IMR-90 (cell line): Measurements from ENCODE around the gene CD274. TPM values are rescaled to one million over a fixed set of nuclear protein-coding genes. Genes with fewer than 3 reads are reported as not detected.

Experiments
- ATAC-seq: fragments of 200-7000 bp; cut with Tn5 transposase; 2 replicates; pipeline ENCODE4 v1.9.1; 2020; ENCODE audit warnings: low read depth, mild to moderate bottlenecking, moderate library complexity
- BruUV-seq: library from RNA; stranded (reverse); fragments of 400-500 nt; replicated peaks from 2 replicates; lab custom pipeline; 2021; lab: Mats Ljungman, UMichigan
- CTCF ChIA-PET: fragments of 300-600 bp; formaldehyde crosslinking; extraction: SDS; loops from one replicate; lab custom pipeline; 2021; ENCODE audit warnings: antibody characterized with exemption; lab: Yijun Ruan, JAX
- POLR2A ChIA-PET: fragments of 300-600 bp; sonication (Branson Sonifier 250); formaldehyde crosslinking; loops from one replicate; lab custom pipeline; 2022; ENCODE audit warnings: antibody characterized with exemption; ENCODE audit not compliant: unreplicated experiment; lab: Charles Lee
- DNase-seq: peaks from one replicate; pipeline ENCODE4 v3.0.0; 2013
- H2AFZ ChIP-seq: replicated peaks from 2 replicates; pipeline ENCODE3; 2013; ENCODE audit warnings: low read length, mild to moderate bottlenecking; ENCODE audit not compliant: poor library complexity
- H2AK5ac ChIP-seq: 2 replicates; pipeline ENCODE4 v1.6.1; 2013; ENCODE audit warnings: low read depth, low read length, inconsistent platforms
- H2AK9ac ChIP-seq: replicated peaks from 2 replicates; pipeline ENCODE3; 2013; ENCODE audit warnings: mild to moderate bottlenecking, low read depth, low read length, moderate library complexity; ENCODE audit not compliant: poor library complexity
- H2BK120ac ChIP-seq: 2 replicates; pipeline ENCODE4 v1.6.1; 2013; ENCODE audit warnings: low read depth, low read length, inconsistent platforms
- H2BK15ac ChIP-seq: 3 replicates; pipeline ENCODE4 v1.6.1; 2013; ENCODE audit warnings: low read depth, low read length, inconsistent platforms
- H2BK20ac ChIP-seq: 2 replicates; pipeline ENCODE4 v1.6.1; 2013; ENCODE audit warnings: low read depth, mild to moderate bottlenecking, inconsistent platforms, low read length, moderate library complexity
- H2BK5ac ChIP-seq: 2 replicates; pipeline ENCODE4 v1.6.1; 2013; ENCODE audit warnings: mild to moderate bottlenecking, low read depth, low read length, inconsistent platforms; ENCODE audit not compliant: poor library complexity, severe bottlenecking
- H3K14ac ChIP-seq: replicated peaks from 2 replicates; pipeline ENCODE4 v1.6.1; 2013; ENCODE audit warnings: low read depth, low read length, inconsistent platforms
- H3K18ac ChIP-seq: 2 replicates; pipeline ENCODE4 v1.6.1; 2013; ENCODE audit warnings: low read depth, low read length, control low read depth
- H3K23ac ChIP-seq: 2 replicates; pipeline ENCODE4 v1.6.1; 2013; ENCODE audit warnings: low read depth, low read length, inconsistent platforms
- H3K27ac ChIP-seq: 2 replicates; pipeline ENCODE4 v1.5.1; 2013; ENCODE audit warnings: mild to moderate bottlenecking, control low read depth, low read length; ENCODE audit not compliant: insufficient read depth
- H3K27me3 ChIP-seq: 2 replicates; pipeline ENCODE4 v1.6.1; 2013; ENCODE audit warnings: low read length; ENCODE audit not compliant: control insufficient read depth, insufficient read depth
- H3K36me3 ChIP-seq: 2 replicates; pipeline ENCODE4 v1.6.1; 2013; ENCODE audit warnings: low read length, mixed read lengths; ENCODE audit not compliant: control insufficient read depth, insufficient read depth
- H3K4ac ChIP-seq: 2 replicates; pipeline ENCODE4 v1.6.1; 2013; ENCODE audit warnings: low read depth, low read length, inconsistent platforms
- H3K4me1 ChIP-seq: 2 replicates; pipeline ENCODE4 v1.6.1; 2013; ENCODE audit warnings: low read length, mixed read lengths; ENCODE audit not compliant: control insufficient read depth, insufficient read depth
- H3K4me2 ChIP-seq: 2 replicates; pipeline ENCODE4 v1.6.1; 2013; ENCODE audit warnings: low read depth, mild to moderate bottlenecking, control low read depth, low read length, moderate library complexity
- H3K4me3 ChIP-seq: 2 replicates; pipeline ENCODE4 v1.5.1; 2013; ENCODE audit warnings: low read depth, mild to moderate bottlenecking, control low read depth, low read length, moderate library complexity; ENCODE audit not compliant: insufficient read depth
- H3K56ac ChIP-seq: 2 replicates; pipeline ENCODE4 v1.6.1; 2013; ENCODE audit warnings: low read length, inconsistent platforms; ENCODE audit not compliant: insufficient read depth; ENCODE audit errors: extremely low read depth
- H3K79me1 ChIP-seq, 2 experiments: 2 replicates each; pipeline ENCODE4 v1.6.1; 2013; ENCODE audit warnings: low read length in 2 of 2, inconsistent platforms in 1 of 2, low read depth in 1 of 2
- H3K9ac ChIP-seq: 2 replicates; pipeline ENCODE4 v1.6.1; 2013; ENCODE audit warnings: low read depth, low read length, control low read depth
- H3K9me1 ChIP-seq: 2 replicates; pipeline ENCODE4 v1.6.1; 2013; ENCODE audit warnings: low read length, inconsistent platforms; ENCODE audit not compliant: insufficient read depth
- H3K9me3 ChIP-seq: 2 replicates; pipeline ENCODE4 v1.6.1; 2013; ENCODE audit warnings: low read length; ENCODE audit not compliant: control insufficient read depth, insufficient read depth
- H4K20me1 ChIP-seq: 2 replicates; pipeline ENCODE4 v1.6.1; 2013; ENCODE audit warnings: low read length, inconsistent platforms; ENCODE audit not compliant: insufficient read depth
- H4K5ac ChIP-seq: 2 replicates; pipeline ENCODE4 v1.6.1; 2013; ENCODE audit warnings: mild to moderate bottlenecking, low read depth, low read length, control low read depth
- H4K8ac ChIP-seq, 2 experiments: 2 replicates each; pipeline ENCODE4 v1.6.1; 2013; ENCODE audit warnings: low read depth in 2 of 2, low read length in 2 of 2, control low read depth in 1 of 2, inconsistent platforms in 1 of 2
- H4K91ac ChIP-seq: 2 replicates; pipeline ENCODE4 v1.6.1; 2013; ENCODE audit warnings: low read depth, low read length, inconsistent platforms; ENCODE audit not compliant: insufficient read depth
- ELK1 ChIP-seq: fragments of 150-350 bp; IDR thresholded peaks from 2 replicates; pipeline ENCODE4 v1.6.1; 2016; ENCODE audit warnings: low read depth, mild to moderate bottlenecking, low read length, moderate library complexity, borderline replicate concordance
- FOS ChIP-seq: fragments of 150-350 bp; IDR thresholded peaks from 2 replicates; pipeline ENCODE4 v1.6.1; 2016; ENCODE audit warnings: low read depth, low read length
- NFE2L2 ChIP-seq: fragments of 150-350 bp; IDR thresholded peaks from 2 replicates; pipeline ENCODE4 v1.6.1; 2016; ENCODE audit warnings: low read depth, mild to moderate bottlenecking, low read length
- POLR2A ChIP-seq: IDR thresholded peaks from 2 replicates; pipeline ENCODE4 v1.6.1; 2012; ENCODE audit warnings: mild to moderate bottlenecking, low read depth, low read length
- RFX5 ChIP-seq: IDR thresholded peaks from 2 replicates; pipeline ENCODE4 v1.8.0; 2012; ENCODE audit warnings: low read depth, mild to moderate bottlenecking, low read length, moderate library complexity
- SMC3 ChIP-seq: fragments of 150-350 bp; IDR thresholded peaks from 2 replicates; pipeline ENCODE4 v1.6.1; 2016; ENCODE audit warnings: low read depth, mild to moderate bottlenecking, antibody characterized with exemption, low read length, moderate library complexity
- WGBS, 2 experiments: methylation state at CpG; one replicate each; pipeline versions ENCODE4 v1.1.5 to v1.1.7; 2013; ENCODE audit warnings: missing lambda C conversion rate in 2 of 2; ENCODE audit not compliant: insufficient read length in 1 of 2; ENCODE audit errors: extremely low coverage in 2 of 2; 5-methylcytosine and 5-hydroxymethylcytosine counted together
- dilution Hi-C: fragments of 300-500 bp; cut with HindIII; formaldehyde crosslinking; loops from one replicate; pipeline ENCODE4 v1.14.3; 2018; ENCODE audit warnings: low sequenced_read_pairs; ENCODE audit not compliant: unreplicated experiment
- in situ Hi-C: fragments of 300-500 bp; cut with MboI; formaldehyde crosslinking; loops from 3 replicates; pipeline ENCODE4 v1.14.3; 2019; ENCODE audit warnings: low sequenced_read_pairs, inconsistent platforms, mixed read lengths
- intact Hi-C: fragments of 100-400 bp; cut with micrococcal nuclease; formaldehyde crosslinking; loops from 2 replicates; pipeline ENCODE4 v1.10.0; 2022
- polyA plus RNA-seq, 3 experiments: library from polyadenylated mRNA; depleted of rRNA; stranded (reverse); fragments of >200 nt; gene quantifications; 2 replicates each; pipeline ENCODE4 v1.2.3, GENCODE V29; 2012; ENCODE audit warnings: low replicate concordance in 1 of 3
- total RNA-seq: library from RNA; depleted of rRNA; stranded (reverse); fragments of >200 nt; gene quantifications from 2 replicates; pipeline ENCODE4 v1.2.3, GENCODE V29; 2012

CD274 gene
- total and polyA plus RNA-seq, 2 of the 4 experiments (the other 2 are of a cell fraction): 17.4 to 19.4 TPM

- H3K14ac ChIP-seq: peak overlapping the region; percentile 75
- TF ChIP-seq ELK1 (no peak), FOS (no peak), RFX5 (no peak), POLR2A (no peak), SMC3 (no peak), NFE2L2 (no peak)
- 0 out of 2 replicates have a peak, but pooled peaks cover 8% of the 10 kb centered on the region for H3K9me1 ChIP-seq
- no peak overlapping the region for H2BK20ac ChIP-seq
- H3K56ac ChIP-seq: peak overlapping the region; percentile 58; the same call in 1 of the 2 replicates
- dilution Hi-C loops (no loop called here), in situ Hi-C loops (loop anchor here (25.0 kb wide), 1 partner anchor 676 kb away; no protein-coding TSS in a partner anchor), intact Hi-C loops (loop anchor here (5.0 kb wide), 2 partner anchors 154 to 451 kb away; partner anchors contain the start of gene JAK2)
- CTCF ChIA-PET: interaction anchor here (1.3 to 1.9 kb wide), 3 partner anchors 12 to 252 kb away, joined by 4 to 8 read pairs (median 5); partner anchors contain the start of gene CD274
- H4K5ac ChIP-seq: peak overlapping the region; percentile 86
- peak overlapping the region; percentile 95 for H2AFZ ChIP-seq
- H3K4me2 ChIP-seq: peak overlapping the region; percentile 76
- peak overlapping the region; percentile 58 for H3K27ac ChIP-seq
- peak overlapping the region; percentile 27 for H2BK5ac ChIP-seq
- ATAC-seq: 0 out of 2 replicates have a peak, but pooled peaks have one; percentile 1
- POLR2A ChIA-PET: no interaction called here
- H3K27me3 ChIP-seq: no peaks in the 10 kb centered on the region
- peak overlapping the region; percentile 92 to 96 for H4K8ac ChIP-seq
- peak overlapping the region; percentile 75 for H4K91ac ChIP-seq
- H4K20me1 ChIP-seq: no peaks in the 10 kb centered on the region
- H2BK15ac ChIP-seq: peak overlapping the region; percentile 10; the same call in 1 of the 3 replicates
- peak overlapping the region; percentile 26; the same call in 1 of the 2 replicates for H3K18ac ChIP-seq
- peaks cover 0 to 20% of the 10 kb centered on the region in 2 experiments; a peak in 3 of 4 replicates for H3K79me1 ChIP-seq
- H3K4me3 ChIP-seq: peak overlapping the region; percentile 75; the same call in 1 of the 2 replicates
- peak overlapping the region; percentile 32 for H3K4ac ChIP-seq
- H3K9me3 ChIP-seq: no peaks in the 10 kb centered on the region
- H3K23ac ChIP-seq: 0 out of 2 replicates have a peak overlapping the region, but pooled peaks have one; percentile 55
- peak overlapping the region; percentile 50 for H2BK120ac ChIP-seq
- peak overlapping the region; percentile 52 for H3K9ac ChIP-seq
- peak overlapping the region; percentile 70 for H2AK5ac ChIP-seq
- WGBS, 2 experiments: 70% methylated on average over 11 of the region's 21 CpGs; no CpG with 5 or more reads in 1 of the 2 experiments
- peaks cover 5% of the 10 kb centered on the region for H3K4me1 ChIP-seq
- H3K36me3 ChIP-seq: peaks cover 3% of the 10 kb centered on the region
- no TSS peak for BruUV-seq
- peak; percentile 56 for DNase-seq
- peak overlapping the region; percentile 94 for H2AK9ac ChIP-seq
Measured at GRCh38 chr9:5438301-5439162, 11.8 kb upstream of the CD274 start.
